Spleen (tissue), 11 donors: ENCODE data around the gene HOXB7. TPM values are rescaled to one million over a fixed set of nuclear protein-coding genes. Genes with fewer than 3 reads are reported as not detected.

Experiments
- DNase-seq: peaks from one replicate; pipeline ENCODE4 v3.0.0-alpha.2; 2020
- H3K27ac ChIP-seq, 8 donors: fragments of 200-600 bp; sonication (generic) in 7 of 8; 1 replicate in 4 of 8; 2 replicates in 4 of 8; pipeline versions ENCODE4 v1.5.0 to v1.8.0; 2016 to 2021; ENCODE audit warnings: inconsistent platforms in 4 of 8, mild to moderate bottlenecking in 4 of 8, moderate library complexity in 1 of 8
- H3K27me3 ChIP-seq, 7 donors: fragments of 200-600 bp; sonication (generic) in 6 of 7; replicated peaks in 1 of 7; 1 replicate in 4 of 7; 2 replicates in 3 of 7; pipeline versions ENCODE4 v1.5.0 to v1.8.0; 2016 to 2021; ENCODE audit warnings: inconsistent platforms in 3 of 7, mild to moderate bottlenecking in 1 of 7
- H3K36me3 ChIP-seq, 6 donors: fragments of 200-600 bp; sonication (generic) in 5 of 6; 1 replicate in 4 of 6; 2 replicates in 2 of 6; pipeline versions ENCODE4 v1.5.0 to v1.8.0; 2016 to 2021; ENCODE audit warnings: inconsistent platforms in 2 of 6
- H3K4me1 ChIP-seq, 6 donors: fragments of 200-600 bp; sonication (generic) in 5 of 6; 1 replicate in 3 of 6; 2 replicates in 3 of 6; pipeline versions ENCODE4 v1.5.0 to v1.8.0; 2016 to 2021; ENCODE audit warnings: inconsistent platforms in 3 of 6
- H3K4me3 ChIP-seq, 8 donors: fragments of 200-600 bp; sonication (generic) in 7 of 8; 1 replicate in 4 of 8; 2 replicates in 4 of 8; pipeline versions ENCODE4 v1.5.0 to v1.8.0; 2016 to 2021; ENCODE audit warnings: inconsistent platforms in 4 of 8, mild to moderate bottlenecking in 4 of 8, moderate library complexity in 2 of 8
- H3K9me3 ChIP-seq, 8 donors: fragments of 200-600 bp; sonication (generic) in 7 of 8; 1 replicate in 4 of 8; 2 replicates in 4 of 8; pipeline versions ENCODE4 v1.5.0 to v1.8.0; 2016 to 2021; ENCODE audit warnings: inconsistent platforms in 4 of 8
- CTCF ChIP-seq, 11 experiments: fragments of 200-600 bp in 7 of 11; fragments of 450-650 bp in 4 of 11; sonication (generic) in 4 of 11; IDR thresholded peaks in 8 of 11; conservative IDR thresholded peaks in 3 of 11; 1 replicate in 7 of 11; 2 replicates in 4 of 11; pipeline versions ENCODE4 v1.4.0 to v1.8.0; 2016 to 2021; ENCODE audit warnings: antibody characterized with exemption in 11 of 11, inconsistent platforms in 4 of 11, mild to moderate bottlenecking in 1 of 11
- POLR2A ChIP-seq, 3 donors: fragments of 450-650 bp; IDR thresholded peaks; one replicate each; pipeline ENCODE4 v1.5.1; 2017; ENCODE audit warnings: antibody characterized with exemption in 3 of 3, mild to moderate bottlenecking in 1 of 3
- POLR2AphosphoS5 ChIP-seq, 3 donors: sonication (generic); formaldehyde crosslinking; IDR thresholded peaks; one replicate each; pipeline ENCODE4 v1.5.1; 2017; ENCODE audit warnings: antibody characterized with exemption in 3 of 3
- WGBS, 5 donors: extraction: QIAGEN DNeasy Blood & Tissue Kit in 3 of 5; methylation state at CpG; one replicate each; pipeline versions ENCODE4 v1.1.5 to v1.1.7; 2013 to 2018; 5-methylcytosine and 5-hydroxymethylcytosine counted together
- intact Hi-C: fragments of 100-400 bp; cut with DNase I; formaldehyde crosslinking; loops from one replicate; pipeline ENCODE4 v1.15.0; 2023; ENCODE audit warnings: low total_unique reads
- microRNA-seq, 3 donors: library from miRNA; unstranded; fragments of <30 nt; microRNA quantifications; one replicate each; pipeline versions ENCODE4 to v1.1.0, GENCODE V29; 2019 to 2020
- polyA plus RNA-seq, 3 donors: library from polyadenylated mRNA; stranded (reverse); fragments of 200-250 nt; gene quantifications; one replicate each; pipeline ENCODE4 v1.2.1, GENCODE V29; 2013
- small RNA-seq, 4 donors: library from RNA; depleted of rRNA; stranded (forward); fragments of <200 nt; gene quantifications; one replicate each; pipeline ENCODE3, GENCODE V24; 2016
- total RNA-seq, 7 donors: library from RNA; depleted of rRNA in 3 of 7; stranded (reverse); fragments of >200 nt in 3 of 7; fragmentation: NEBNext Ultra II Directional in 4 of 7; extraction: Animal tissue kit (Norgen Biotek cat#: 25700) in 4 of 7; gene quantifications; one replicate each; pipeline versions ENCODE4 v1.1.0 to v1.2.1, GENCODE V29; 2016 to 2021
- donor health status: healthy with polysubstance abuse.
- donor health status: DM: no; HTN: no; CAD: no; lungs with moderate emphysema.
- donor health status: DM: no; HTN: no; CAD: no.
- donor health status: Bipolar disorder and iron deficiency.
- donor health status: healthy.
- donor health status: DM: no; HTN: no; CAD: no.
- donor health status: DM: yes; HTN: yes; CAD: no.

HOXB7 gene
- total and polyA plus RNA-seq, 10 donors, result 1.3 to 7.5 (median 3.1) TPM

GRCh38 chr17:48558831-48559121, 52.0 kb downstream of the HOXB7 start:
- H3K4me3 ChIP-seq, result no peak overlapping the region
- TF ChIP-seq CTCF (IDR thresholded peaks at IDR 0.05 in 8 of 11, conservative IDR thresholded peaks at IDR 0.05 in 3 of 11) (no peak), POLR2A (IDR thresholded peaks at IDR 0.05) (no peak)
- peaks cover 0 to 66% (median 6%) of the 10 kb centered on the region in 7 donors for H3K27me3 ChIP-seq
- peak overlapping the region in 7 of 8 donors; percentile 41 to 94 (median 57) for H3K27ac ChIP-seq
- no peaks in the 10 kb centered on the region for H3K36me3 ChIP-seq
- 81 to 91% (median 84%) methylated on average over 2 of the region's 2 CpGs for WGBS, 5 donors
- H3K9me3 ChIP-seq, result no peaks in the 10 kb centered on the region
- H3K4me1 ChIP-seq, result peaks cover 0 to 64% (median 16%) of the 10 kb centered on the region in 6 donors
- no peak for DNase-seq
- intact Hi-C loops, result no loop called here

GRCh38 chr17:48558057-48558830, 52.6 kb downstream of the HOXB7 start:
- no peak for DNase-seq
- Histone ChIP-seq H3K27ac (peak overlapping the region in 7 of 8 donors; percentile 41 to 94 (median 59)), H3K4me1 (peaks cover 0 to 59% (median 16%) of the 10 kb centered on the region in 6 donors), H3K36me3 (no peaks in the 10 kb centered on the region), H3K4me3 (no peak overlapping the region), H3K9me3 (no peaks in the 10 kb centered on the region), H3K27me3 (peaks cover 0 to 61% (median 6%) of the 10 kb centered on the region in 7 donors)
- TF ChIP-seq CTCF (IDR thresholded peaks at IDR 0.05 in 8 of 11, conservative IDR thresholded peaks at IDR 0.05 in 3 of 11) (no peak), POLR2AphosphoS5 (IDR thresholded peaks at IDR 0.05) (no peak), POLR2A (IDR thresholded peaks at IDR 0.05) (no peak)
- intact Hi-C loops, result no loop called here
- WGBS, 5 donors, result 72 to 87% (median 85%) methylated on average over 13 of the region's 13 CpGs

Small RNA genes within 50 kb of the gene (microRNA-seq; reads per million reads assigned to microRNA genes)
- gene MIR196A1, result 0.28 to 1.1 (median 0.36) reads per million in 3 donors

Small RNA genes within 50 kb of the gene (small RNA-seq; reads per million reads assigned to genes)
- 0 to 0.14 (median 0.04) reads per million in 4 donors for gene MIR196A1

Other genes starting within 250 kb of the HOXB7 start
- 10 to 100 TPM; 11.7 to 26.5 (median 20.5) TPM for gene SKAP1, start 180.8 kb downstream of the HOXB7 start, total RNA-seq
- 10 to 100 TPM; 11.5 to 28.9 (median 20.5) TPM for gene SKAP1, start 180.8 kb downstream of the HOXB7 start, polyA plus RNA-seq
- not detected for gene HOXB1, start 80.0 kb downstream of the HOXB7 start, total RNA-seq
- gene HOXB1, start 80.0 kb downstream of the HOXB7 start, polyA plus RNA-seq, result under 1 TPM in 1 of 3 donors, not detected in 2; 0.06 TPM
- gene HOXB2, start 65.9 kb downstream of the HOXB7 start, total RNA-seq, result 10 to 100 TPM in 4 of 7 donors, 1 to 10 TPM in 3; 5.9 to 21.9 (median 10.2) TPM
- gene HOXB2, start 65.9 kb downstream of the HOXB7 start, polyA plus RNA-seq, result 1 to 10 TPM; 7.2 to 8.2 (median 8.0) TPM
- 1 to 10 TPM; 1.9 to 6.4 (median 3.6) TPM for gene HOXB4, start 32.7 kb downstream of the HOXB7 start, total RNA-seq
- 1 to 10 TPM; 2.3 to 2.7 (median 2.4) TPM for gene HOXB4, start 32.7 kb downstream of the HOXB7 start, polyA plus RNA-seq
- 10 to 100 TPM in 4 of 7 donors, 1 to 10 TPM in 3; 6.8 to 23.1 (median 10.4) TPM for gene HOXB3, start 20.8 kb downstream of the HOXB7 start, total RNA-seq
- gene HOXB3, start 20.8 kb downstream of the HOXB7 start, polyA plus RNA-seq, result 1 to 10 TPM; 3.6 to 7.8 (median 6.5) TPM
- 1 to 10 TPM in 3 of 7 donors, under 1 TPM in 4; 0.43 to 2.6 (median 0.67) TPM for gene HOXB5, start 17.2 kb downstream of the HOXB7 start, total RNA-seq
- 1 to 10 TPM in 2 of 3 donors, under 1 TPM in 1; 0.91 to 1.5 (median 1.3) TPM for gene HOXB5, start 17.2 kb downstream of the HOXB7 start, polyA plus RNA-seq
- gene HOXB6, start 6.0 kb downstream of the HOXB7 start, total RNA-seq, result 1 to 10 TPM; 1.2 to 4.5 (median 3.3) TPM
- 1 to 10 TPM; 1.7 to 3.4 (median 2.1) TPM for gene HOXB6, start 6.0 kb downstream of the HOXB7 start, polyA plus RNA-seq
- not detected for gene HOXB8, start 4.3 kb upstream of the HOXB7 start, total RNA-seq
- gene HOXB8, start 4.3 kb upstream of the HOXB7 start, polyA plus RNA-seq, result under 1 TPM in 2 of 3 donors, not detected in 1; 0.07 to 0.14 TPM
- gene HOXB9, start 15.3 kb upstream of the HOXB7 start, total RNA-seq, result under 1 TPM in 2 of 7 donors, not detected in 5; 0.30 to 0.42 TPM
- under 1 TPM; 0.10 to 0.50 (median 0.50) TPM for gene HOXB9, start 15.3 kb upstream of the HOXB7 start, polyA plus RNA-seq
- gene PRAC1, start 111.5 kb upstream of the HOXB7 start, total RNA-seq, result not detected
- not detected for gene PRAC1, start 111.5 kb upstream of the HOXB7 start, polyA plus RNA-seq
- not detected for gene PRAC2, start 112.2 kb upstream of the HOXB7 start, total RNA-seq
- not detected for gene PRAC2, start 112.2 kb upstream of the HOXB7 start, polyA plus RNA-seq
- not detected for gene HOXB13, start 117.7 kb upstream of the HOXB7 start, total RNA-seq
- gene HOXB13, start 117.7 kb upstream of the HOXB7 start, polyA plus RNA-seq, result under 1 TPM in 1 of 3 donors, not detected in 2; 0.02 TPM
- gene TTLL6, start 206.2 kb upstream of the HOXB7 start, total RNA-seq, result not detected
- gene TTLL6, start 206.2 kb upstream of the HOXB7 start, polyA plus RNA-seq, result under 1 TPM in 1 of 3 donors, not detected in 2; 0.04 TPM
- 100 to 1,000 TPM; 113 to 167 (median 136) TPM for gene CALCOCO2, start 220.0 kb upstream of the HOXB7 start, total RNA-seq
- 10 to 100 TPM; 30.1 to 45.7 (median 31.7) TPM for gene CALCOCO2, start 220.0 kb upstream of the HOXB7 start, polyA plus RNA-seq